HEK293 (cell line): ENCODE measurements around the gene IL1RN.

Experiments used
- CTCF ChIA-PET: fragments of 350-600 bp; formaldehyde crosslinking; extraction: SDS; loops from one replicate; lab custom pipeline; 2021; ENCODE audit warnings: antibody characterized with exemption; lab: Yijun Ruan, JAX
- POLR2A ChIA-PET: fragments of 300-600 bp; formaldehyde crosslinking; extraction: SDS; loops from one replicate; lab custom pipeline; 2020; ENCODE audit warnings: antibody characterized with exemption, inconsistent platforms; lab: Yijun Ruan, JAX
- H3K27ac ChIP-seq: fragments of 200-500 bp; sonication (Bioruptor generic); 2 replicates; pipeline ENCODE4 v1.5.1; 2014; ENCODE audit warnings: low read depth, low read length, control low read depth, inconsistent platforms; ENCODE audit errors: extremely low read depth
- H3K36me3 ChIP-seq, 2 experiments: fragments of 200-500 bp in 1 of 2; sonication (Bioruptor generic) in 1 of 2; 1 replicate in 1 of 2; 2 replicates in 1 of 2; pipeline ENCODE4 v1.5.1; 2014 to 2017; ENCODE audit warnings: inconsistent platforms in 2 of 2, low read length in 2 of 2; ENCODE audit not compliant: control insufficient read depth in 2 of 2, insufficient read depth in 1 of 2
- H3K4me1 ChIP-seq: fragments of 200-500 bp; sonication (Bioruptor generic); 2 replicates; pipeline ENCODE4 v1.5.1; 2014; ENCODE audit warnings: mild to moderate bottlenecking, low read length, inconsistent platforms; ENCODE audit not compliant: control insufficient read depth, insufficient read depth
- H3K4me3 ChIP-seq: 2 replicates; pipeline ENCODE4 v1.5.1; 2011; ENCODE audit warnings: low read depth, mild to moderate bottlenecking, control low read depth, low read length, moderate library complexity
- H3K9me3 ChIP-seq: fragments of 200-500 bp; sonication (Bioruptor generic); 2 replicates; pipeline ENCODE4 v1.5.1; 2014; ENCODE audit warnings: low read depth, low read length, inconsistent platforms; ENCODE audit not compliant: control insufficient read depth, insufficient read depth
- KLF8 ChIP-seq: fragments of 450-650 bp; formaldehyde crosslinking; IDR thresholded peaks from 2 replicates; pipeline ENCODE4 v1.5.1; 2016; ENCODE audit warnings: missing biosample characterization, missing genetic modification characterization
- OVOL3 ChIP-seq: fragments of 450-650 bp; formaldehyde crosslinking; IDR thresholded peaks from 2 replicates; pipeline ENCODE4 v1.5.1; 2016; ENCODE audit warnings: missing biosample characterization, missing genetic modification characterization
- REPIN1 ChIP-seq: fragments of 450-650 bp; formaldehyde crosslinking; IDR thresholded peaks from 2 replicates; pipeline ENCODE4 v1.5.1; 2017; ENCODE audit warnings: missing biosample characterization, missing genetic modification characterization, low read depth
- SETDB1 ChIP-seq: IDR thresholded peaks from one replicate; pipeline ENCODE4 v1.6.1; 2017; ENCODE audit warnings: mild to moderate bottlenecking, low read length, moderate library complexity, mixed read lengths; ENCODE audit not compliant: insufficient read length
- SP2 ChIP-seq: fragments of 450-650 bp; formaldehyde crosslinking; IDR thresholded peaks from 2 replicates; pipeline ENCODE4 v1.5.1; 2016; ENCODE audit warnings: missing biosample characterization, missing genetic modification characterization
- WT1 ChIP-seq: fragments of 450-650 bp; formaldehyde crosslinking; IDR thresholded peaks from 2 replicates; pipeline ENCODE4 v1.5.1; 2016; ENCODE audit warnings: missing biosample characterization, missing genetic modification characterization
- YY1 ChIP-seq: fragments of 450-650 bp; formaldehyde crosslinking; IDR thresholded peaks from 2 replicates; pipeline ENCODE4 v1.5.1; 2018; ENCODE audit warnings: missing biosample characterization, missing genetic modification characterization
- ZEB2 ChIP-seq: fragments of 450-650 bp; formaldehyde crosslinking; IDR thresholded peaks from 2 replicates; pipeline ENCODE4 v1.5.1; 2016; ENCODE audit warnings: missing biosample characterization, missing genetic modification characterization
- ZFHX2 ChIP-seq: fragments of 450-650 bp; formaldehyde crosslinking; conservative IDR thresholded peaks from 2 replicates; pipeline ENCODE4 v1.5.1; 2016; ENCODE audit warnings: missing biosample characterization, missing genetic modification characterization
- ZFP3 ChIP-seq: fragments of 450-650 bp; formaldehyde crosslinking; IDR thresholded peaks from 2 replicates; pipeline ENCODE4 v1.5.1; 2016; ENCODE audit warnings: low read depth, missing biosample characterization, missing genetic modification characterization
- ZNF132 ChIP-seq: fragments of 450-650 bp; formaldehyde crosslinking; IDR thresholded peaks from 2 replicates; pipeline ENCODE4 v1.5.1; 2017; ENCODE audit warnings: missing biosample characterization, missing genetic modification characterization, borderline replicate concordance
- ZNF133 ChIP-seq: fragments of 450-650 bp; formaldehyde crosslinking; IDR thresholded peaks from 2 replicates; pipeline ENCODE4 v1.5.1; 2016; ENCODE audit warnings: missing biosample characterization, missing genetic modification characterization
- ZNF138 ChIP-seq: fragments of 450-650 bp; formaldehyde crosslinking; IDR thresholded peaks from 2 replicates; pipeline ENCODE4 v1.5.1; 2016; ENCODE audit warnings: missing biosample characterization, missing genetic modification characterization, borderline replicate concordance
- ZNF341 ChIP-seq: fragments of 450-650 bp; formaldehyde crosslinking; IDR thresholded peaks from 2 replicates; pipeline ENCODE4; 2016; ENCODE audit warnings: low read depth, missing biosample characterization, missing genetic modification characterization
- ZNF366 ChIP-seq: fragments of 450-650 bp; formaldehyde crosslinking; conservative IDR thresholded peaks from 2 replicates; pipeline ENCODE4 v1.5.1; 2016; ENCODE audit warnings: missing biosample characterization, missing genetic modification characterization
- ZNF404 ChIP-seq: fragments of 450-650 bp; formaldehyde crosslinking; IDR thresholded peaks from 2 replicates; pipeline ENCODE4 v1.5.1; 2017; ENCODE audit warnings: missing biosample characterization, missing genetic modification characterization
- ZNF433 ChIP-seq: fragments of 450-650 bp; formaldehyde crosslinking; IDR thresholded peaks from 2 replicates; pipeline ENCODE4 v1.5.1; 2016; ENCODE audit warnings: missing biosample characterization, missing genetic modification characterization, low read depth
- ZNF514 ChIP-seq: fragments of 450-650 bp; formaldehyde crosslinking; IDR thresholded peaks from 2 replicates; pipeline ENCODE4 v1.5.1; 2016; ENCODE audit warnings: missing biosample characterization, missing genetic modification characterization
- ZNF518A ChIP-seq: fragments of 450-650 bp; formaldehyde crosslinking; conservative IDR thresholded peaks from 2 replicates; pipeline ENCODE4 v1.5.1; 2016; ENCODE audit warnings: low read depth, missing biosample characterization, missing genetic modification characterization
- ZNF549 ChIP-seq: fragments of 450-650 bp; IDR thresholded peaks from 2 replicates; pipeline ENCODE4 v1.5.1; 2018; ENCODE audit warnings: missing biosample characterization, missing genetic modification characterization, mild to moderate bottlenecking, inconsistent platforms, moderate library complexity
- ZNF571 ChIP-seq: fragments of 450-650 bp; formaldehyde crosslinking; IDR thresholded peaks from 2 replicates; pipeline ENCODE4 v1.5.0; 2017; ENCODE audit warnings: missing biosample characterization, missing genetic modification characterization
- ZNF600 ChIP-seq: fragments of 450-650 bp; formaldehyde crosslinking; IDR thresholded peaks from 2 replicates; pipeline ENCODE4 v1.5.1; 2016; ENCODE audit warnings: missing biosample characterization, missing genetic modification characterization
- ZNF645 ChIP-seq: fragments of 450-650 bp; formaldehyde crosslinking; IDR thresholded peaks from 2 replicates; pipeline ENCODE4; 2016; ENCODE audit warnings: missing biosample characterization, missing genetic modification characterization
- ZNF747 ChIP-seq: fragments of 450-650 bp; formaldehyde crosslinking; IDR thresholded peaks from 2 replicates; pipeline ENCODE4 v1.5.1; 2016; ENCODE audit warnings: missing biosample characterization, missing genetic modification characterization
- ZSCAN16 ChIP-seq: fragments of 450-650 bp; formaldehyde crosslinking; IDR thresholded peaks from 2 replicates; pipeline ENCODE4 v1.5.1; 2016; ENCODE audit warnings: missing biosample characterization, missing genetic modification characterization

The IL1RN gene

GRCh38 chr2:113164215-113164929 is 37.0 kb downstream of the IL1RN start:
- CTCF ChIA-PET, result interaction anchor here (0.8 to 1.8 kb wide), 3 partner anchors 23 to 34 kb away, joined by 3 to 9 read pairs (median 4); no protein-coding TSS in a partner anchor
- TF ChIP-seq ZNF645 (tag by site-specific recombination) (no peak), REPIN1 (tag by site-specific recombination) (no peak), ZNF747 (no peak), ZNF341 (tag by site-specific recombination) (no peak), ZNF132 (tag by site-specific recombination) (no peak)
- POLR2A ChIA-PET, result no interaction called here

GRCh38 chr2:113164930-113165585 is 37.7 kb downstream of the IL1RN start:
- H3K9me3 ChIP-seq, result no peaks in the 10 kb centered on the region
- no peak overlapping the region for H3K27ac ChIP-seq
- no peaks in the 10 kb centered on the region for H3K36me3 ChIP-seq
- ChIA-PET CTCF (interaction anchor here (0.6 to 1.8 kb wide), 6 partner anchors 10 to 39 kb away, joined by 3 to 9 read pairs (median 4); no protein-coding TSS in a partner anchor), POLR2A (no interaction called here)
- peak; percentile 32; the same call in 1 of the 2 replicates for TF ChIP-seq ZFHX2
- TF ChIP-seq ZNF518A (tag by site-specific recombination), result no peak
- no peaks in the 10 kb centered on the region for H3K4me1 ChIP-seq
- no peak overlapping the region for H3K4me3 ChIP-seq

More at GRCh38 chr2:113164215-113164929, 37.0 kb downstream of the IL1RN start:
- H3K9me3 ChIP-seq, result no peaks in the 10 kb centered on the region
- no peaks in the 10 kb centered on the region for H3K36me3 ChIP-seq
- no peaks in the 10 kb centered on the region for H3K4me1 ChIP-seq
- H3K27ac ChIP-seq, result no peak overlapping the region
- H3K4me3 ChIP-seq, result no peak overlapping the region

- Histone ChIP-seq H3K4me1 (no peaks in the 10 kb centered on the region), H3K27ac (no peak overlapping the region), H3K4me3 (no peak overlapping the region), H3K36me3 (no peaks in the 10 kb centered on the region), H3K9me3 (no peaks in the 10 kb centered on the region)
- TF ChIP-seq ZNF600 (tag by site-specific recombination) (no peak), ZNF404 (no peak), OVOL3 (tag by site-specific recombination) (no peak), WT1 (tag by site-specific recombination) (no peak), YY1 (tag by site-specific recombination) (no peak), SETDB1 (no peak), ZNF549 (tag by site-specific recombination) (no peak), ZNF571 (tag by site-specific recombination) (no peak), ZNF514 (no peak), ZSCAN16 (tag by site-specific recombination) (no peak), ZNF366 (no peak), KLF8 (tag by site-specific recombination) (no peak), ZNF433 (tag by site-specific recombination) (no peak), ZNF138 (tag by site-specific recombination) (no peak), SP2 (tag by site-specific recombination) (no peak), ZNF133 (tag by site-specific recombination) (no peak), ZFP3 (tag by site-specific recombination) (no peak), ZEB2 (tag by site-specific recombination) (no peak)
- ChIA-PET POLR2A (no interaction called here), CTCF (interaction anchor here (0.7 to 1.1 kb wide), 4 partner anchors 25 to 274 kb away, joined by 3 read pairs; no protein-coding TSS in a partner anchor)
Measured at GRCh38 chr2:113166187-113166645, 38.8 kb downstream of the IL1RN start.
